Caco-2 (cell line): Measurements from ENCODE around the gene MAGI1. TPM values are rescaled to one million over a fixed set of nuclear protein-coding genes. Genes with fewer than 3 reads are reported as not detected.

Experiments
- BruUV-seq: library from RNA; stranded (reverse); fragments of 400-500 nt; replicated peaks from 2 replicates; lab custom pipeline; 2021; lab: Mats Ljungman, UMichigan
- CTCF ChIA-PET: fragments of 300-600 bp; sonication (Branson Sonifier 250); formaldehyde crosslinking; loops from one replicate; lab custom pipeline; 2022; ENCODE audit warnings: antibody characterized with exemption; lab: Charles Lee
- POLR2A ChIA-PET: fragments of 300-600 bp; sonication (Branson Sonifier 250); formaldehyde crosslinking; loops from one replicate; lab custom pipeline; 2022; ENCODE audit warnings: antibody characterized with exemption; lab: Charles Lee
- DNase-seq, 2 experiments: peaks; one replicate each; pipeline versions ENCODE4 v3.0.0 to v3.0.0-alpha.2; 2020 to 2022
- H3K27me3 ChIP-seq: replicated peaks from 2 replicates; pipeline ENCODE4 v1.6.0; 2011; ENCODE audit warnings: low read length; ENCODE audit not compliant: control insufficient read depth, insufficient read depth
- H3K36me3 ChIP-seq: 2 replicates; pipeline ENCODE4 v1.5.1; 2011; ENCODE audit warnings: low read length; ENCODE audit not compliant: control insufficient read depth, insufficient read depth
- H3K4me1 ChIP-seq: fragments of 250-450 bp; sonication (Bioruptor Pico); 2 replicates; pipeline ENCODE4 v1.5.1; 2020; ENCODE audit warnings: mild to moderate bottlenecking
- H3K4me3 ChIP-seq: 2 replicates; pipeline ENCODE4 v1.5.1; 2011; ENCODE audit warnings: low read depth, mild to moderate bottlenecking, control low read depth, low read length
- H3K9me3 ChIP-seq: fragments of 250-450 bp; sonication (Bioruptor Pico); 2 replicates; pipeline ENCODE4 v1.5.1; 2020; ENCODE audit warnings: mild to moderate bottlenecking, moderate library complexity
- H3K27ac Mint-ChIP-seq: one replicate; pipeline ENCODE4 v1.8.0; 2022; ENCODE audit warnings: mixed read lengths; ENCODE audit not compliant: unreplicated experiment
- H3K27me3 Mint-ChIP-seq: one replicate; pipeline ENCODE4 v1.8.0; 2022; ENCODE audit warnings: mixed read lengths; ENCODE audit not compliant: insufficient read depth, unreplicated experiment
- H3K36me3 Mint-ChIP-seq: one replicate; pipeline ENCODE4 v1.8.0; 2022; ENCODE audit warnings: mild to moderate bottlenecking, mixed read lengths; ENCODE audit not compliant: insufficient read depth, unreplicated experiment
- H3K4me1 Mint-ChIP-seq: one replicate; pipeline ENCODE4 v1.8.0; 2022; ENCODE audit warnings: low read depth, mixed read lengths; ENCODE audit not compliant: unreplicated experiment
- H3K4me3 Mint-ChIP-seq: one replicate; pipeline ENCODE4 v1.8.0; 2022; ENCODE audit warnings: mild to moderate bottlenecking, moderate library complexity, mixed read lengths; ENCODE audit not compliant: unreplicated experiment
- H3K9me3 Mint-ChIP-seq: one replicate; pipeline ENCODE4 v1.8.0; 2022; ENCODE audit warnings: mixed read lengths; ENCODE audit not compliant: unreplicated experiment
- CTCF ChIP-seq, 2 experiments: fragments of 200-600 bp in 1 of 2; IDR thresholded peaks; 1 replicate in 1 of 2; 2 replicates in 1 of 2; pipeline versions ENCODE4 v1.5.1 to v1.8.0; 2011 to 2022; ENCODE audit warnings: antibody characterized with exemption in 1 of 2, control low read depth in 1 of 2, inconsistent platforms in 1 of 2, low read depth in 1 of 2, low read length in 1 of 2, mild to moderate bottlenecking in 1 of 2, moderate library complexity in 1 of 2; ENCODE audit not compliant: insufficient read depth in 1 of 2, severe bottlenecking in 1 of 2, unreplicated experiment in 1 of 2
- intact Hi-C: fragments of 100-400 bp; cut with micrococcal nuclease; formaldehyde crosslinking; loops from one replicate; pipeline ENCODE4 v1.10.0; 2022; ENCODE audit not compliant: unreplicated experiment
- total RNA-seq: library from RNA; stranded (reverse); gene quantifications from 2 replicates; pipeline ENCODE4 v1.2.3, GENCODE V29; 2022

MAGI1 gene
- total RNA-seq, 1 experiment from 2014 or later, result 64.9 TPM

- ChIA-PET POLR2A (no interaction called here), CTCF (no interaction called here)
- no peaks in the 10 kb centered on the region for H3K36me3 Mint-ChIP-seq
- peaks cover 20% of the 10 kb centered on the region for H3K4me1 ChIP-seq
- no peak for DNase-seq
- no peaks in the 10 kb centered on the region for H3K9me3 ChIP-seq
- intact Hi-C loops, result no loop called here
- H3K27ac Mint-ChIP-seq, result no peak overlapping the region
- H3K27me3 Mint-ChIP-seq, result no peaks in the 10 kb centered on the region
- H3K36me3 ChIP-seq, result no peaks in the 10 kb centered on the region
- H3K4me3 Mint-ChIP-seq, result no peak overlapping the region
- no peaks in the 10 kb centered on the region for H3K9me3 Mint-ChIP-seq
- BruUV-seq, result no TSS peak
- no peaks in the 10 kb centered on the region for H3K27me3 ChIP-seq
- TF ChIP-seq CTCF (IDR thresholded peaks at IDR 0.05; ENCODE audit: insufficient read depth in 1 of 2, low read depth in 1 of 2, low read length in 1 of 2, severe bottlenecking in 1 of 2, unreplicated experiment in 1 of 2), result no peak
- H3K4me1 Mint-ChIP-seq, result peaks cover 25% of the 10 kb centered on the region
- no peak overlapping the region for H3K4me3 ChIP-seq
Measured at GRCh38 chr3:65924762-65925161, 114.0 kb downstream of the MAGI1 start.

- POLR2A ChIA-PET, result interaction anchor here (0.6 kb wide), 1 partner anchor 1087 kb away, joined by 3 read pairs; no protein-coding TSS in a partner anchor
- Mint-ChIP-seq H3K27ac (peak overlapping the region; percentile 20), H3K36me3 (no peaks in the 10 kb centered on the region)
Measured at GRCh38 chr3:65922441-65922840, 116.3 kb downstream of the MAGI1 start.

GRCh38 chr3:65919826-65920225 lies 118.9 kb downstream of the MAGI1 start:
- H3K4me3 ChIP-seq, result no peak overlapping the region
- no peaks in the 10 kb centered on the region for H3K9me3 ChIP-seq
- no peaks in the 10 kb centered on the region for H3K9me3 Mint-ChIP-seq
- no peaks in the 10 kb centered on the region for H3K27me3 Mint-ChIP-seq
- BruUV-seq, result no TSS peak
- H3K4me1 Mint-ChIP-seq, result peaks cover 18% of the 10 kb centered on the region
- no peak overlapping the region for H3K27ac Mint-ChIP-seq
- peaks cover 7% of the 10 kb centered on the region for H3K36me3 Mint-ChIP-seq
- no peaks in the 10 kb centered on the region for H3K36me3 ChIP-seq
- H3K27me3 ChIP-seq, result no peaks in the 10 kb centered on the region
- intact Hi-C loops, result no loop called here
- H3K4me3 Mint-ChIP-seq, result no peak overlapping the region
- no peaks in the 10 kb centered on the region for H3K4me1 ChIP-seq
- no peak for DNase-seq
- no peak for TF ChIP-seq CTCF (IDR thresholded peaks at IDR 0.05; ENCODE audit: insufficient read depth in 1 of 2, low read depth in 1 of 2, low read length in 1 of 2, severe bottlenecking in 1 of 2, unreplicated experiment in 1 of 2)
- ChIA-PET CTCF (no interaction called here), POLR2A (no interaction called here)

More at GRCh38 chr3:65922441-65922840, 116.3 kb downstream of the MAGI1 start:
- Histone ChIP-seq H3K9me3 (no peaks in the 10 kb centered on the region), H3K27me3 (no peaks in the 10 kb centered on the region), H3K4me3 (no peak overlapping the region), H3K36me3 (no peaks in the 10 kb centered on the region), H3K4me1 (peaks cover 7% of the 10 kb centered on the region; the same call in 1 of the 2 replicates)
- no peaks in the 10 kb centered on the region for H3K9me3 Mint-ChIP-seq
- BruUV-seq, result no TSS peak
- no peak overlapping the region for H3K4me3 Mint-ChIP-seq
- H3K4me1 Mint-ChIP-seq, result peaks cover 16% of the 10 kb centered on the region
- TF ChIP-seq CTCF (IDR thresholded peaks at IDR 0.05; ENCODE audit: insufficient read depth in 1 of 2, low read depth in 1 of 2, low read length in 1 of 2, severe bottlenecking in 1 of 2, unreplicated experiment in 1 of 2), result no peak
- intact Hi-C loops, result no loop called here
- H3K27me3 Mint-ChIP-seq, result no peaks in the 10 kb centered on the region
- CTCF ChIA-PET, result no interaction called here
- DNase-seq, result no peak
